ENCODE data around the gene FGFBP2.

Gene FGFBP2

GRCh38 chr4:15963001-15963451 is at the start of gene FGFBP2:
TSS of gene FGFBP2 (minus strand) at chr4:15963175. CDS start at chr4:15963129, 46 bp downstream.
- TF ChIP-seq, protein P1, sequence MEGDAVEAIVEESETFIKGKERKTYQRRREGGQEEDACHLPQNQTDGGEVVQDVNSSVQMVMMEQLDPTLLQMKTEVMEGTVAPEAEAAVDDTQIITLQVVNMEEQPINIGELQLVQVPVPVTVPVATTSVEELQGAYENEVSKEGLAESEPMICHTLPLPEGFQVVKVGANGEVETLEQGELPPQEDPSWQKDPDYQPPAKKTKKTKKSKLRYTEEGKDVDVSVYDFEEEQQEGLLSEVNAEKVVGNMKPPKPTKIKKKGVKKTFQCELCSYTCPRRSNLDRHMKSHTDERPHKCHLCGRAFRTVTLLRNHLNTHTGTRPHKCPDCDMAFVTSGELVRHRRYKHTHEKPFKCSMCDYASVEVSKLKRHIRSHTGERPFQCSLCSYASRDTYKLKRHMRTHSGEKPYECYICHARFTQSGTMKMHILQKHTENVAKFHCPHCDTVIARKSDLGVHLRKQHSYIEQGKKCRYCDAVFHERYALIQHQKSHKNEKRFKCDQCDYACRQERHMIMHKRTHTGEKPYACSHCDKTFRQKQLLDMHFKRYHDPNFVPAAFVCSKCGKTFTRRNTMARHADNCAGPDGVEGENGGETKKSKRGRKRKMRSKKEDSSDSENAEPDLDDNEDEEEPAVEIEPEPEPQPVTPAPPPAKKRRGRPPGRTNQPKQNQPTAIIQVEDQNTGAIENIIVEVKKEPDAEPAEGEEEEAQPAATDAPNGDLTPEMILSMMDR (conservative IDR thresholded peaks at IDR 0.05; ENCODE audit: control insufficient read depth, insufficient read depth, low read depth, low read length), result peak; percentile 52
- H3K4me3 ChIP-seq (ENCODE audit: control insufficient read depth, low read depth, low read length), result no peak within 1 kb of the TSS
- DNase-seq (ENCODE audit: low read depth), result peak; percentile 49

GRCh38 chr4:16011173-16011572 is 48.2 kb upstream of the FGFBP2 start:
- no peak for DNase-seq (ENCODE audit: low read depth)
- H3K4me3 ChIP-seq (ENCODE audit: control insufficient read depth, low read depth, low read length), result no peak overlapping the region
- TF ChIP-seq, protein P1 (conservative IDR thresholded peaks at IDR 0.05; ENCODE audit: control insufficient read depth, insufficient read depth, low read depth, low read length), result no peak

- no peak overlapping the region for H3K4me3 ChIP-seq (ENCODE audit: control insufficient read depth, low read depth, low read length)
- DNase-seq (ENCODE audit: low read depth), result no peak
- TF ChIP-seq, protein P1 (conservative IDR thresholded peaks at IDR 0.05; ENCODE audit: control insufficient read depth, insufficient read depth, low read depth, low read length), result no peak
Measured at GRCh38 chr4:16009153-16009552, 46.2 kb upstream of the FGFBP2 start.

- no peak for DNase-seq (ENCODE audit: low read depth)
- H3K4me3 ChIP-seq (ENCODE audit: control insufficient read depth, low read depth, low read length), result no peak overlapping the region
- TF ChIP-seq, protein P1 (conservative IDR thresholded peaks at IDR 0.05; ENCODE audit: control insufficient read depth, insufficient read depth, low read depth, low read length), result no peak
Measured at GRCh38 chr4:16007471-16008095, 44.6 kb upstream of the FGFBP2 start.

DNA sequence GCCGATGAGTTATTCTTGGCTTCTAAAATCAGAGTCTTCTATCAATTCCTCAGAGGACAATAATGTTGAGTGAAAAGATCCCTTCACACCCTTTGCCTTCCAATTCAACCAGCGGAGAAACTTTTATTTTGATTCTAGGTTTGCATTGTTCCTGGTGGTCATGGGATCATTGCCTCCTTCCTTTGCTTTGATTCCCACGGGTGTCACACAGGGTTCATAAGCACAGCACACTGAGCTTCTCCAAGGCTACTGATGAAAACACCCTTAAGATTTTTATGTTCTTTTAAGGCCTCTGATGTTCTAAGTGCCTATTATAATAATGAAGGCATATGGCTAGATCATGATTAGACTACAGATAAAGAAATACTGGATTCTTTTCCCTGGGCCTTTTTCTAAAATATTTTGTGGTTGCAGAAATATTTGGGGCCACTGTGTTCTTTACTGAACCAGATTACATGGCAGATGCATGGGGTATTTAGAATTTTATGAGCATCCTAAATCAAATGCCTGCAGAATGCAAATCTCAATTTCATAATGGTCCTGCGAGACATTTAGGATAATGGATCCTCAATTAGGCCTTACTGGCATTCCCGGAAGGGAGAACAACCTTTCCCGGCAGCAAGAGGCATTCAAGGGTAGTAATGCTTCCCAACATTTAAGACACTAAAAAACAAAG is 43.9 kb upstream of the FGFBP2 start:
- TF ChIP-seq, protein P1 (conservative IDR thresholded peaks at IDR 0.05; ENCODE audit: control insufficient read depth, insufficient read depth, low read depth, low read length), result no peak
- no peak overlapping the region for H3K4me3 ChIP-seq (ENCODE audit: control insufficient read depth, low read depth, low read length)
- no peak for DNase-seq (ENCODE audit: low read depth)

GRCh38 chr4:16005676-16006075 is 42.7 kb upstream of the FGFBP2 start:
- H3K4me3 ChIP-seq (ENCODE audit: control insufficient read depth, low read depth, low read length), result no peak overlapping the region
- TF ChIP-seq, protein P1 (conservative IDR thresholded peaks at IDR 0.05; ENCODE audit: control insufficient read depth, insufficient read depth, low read depth, low read length), result no peak
- DNase-seq (ENCODE audit: low read depth), result no peak

Measured in fibroblast of mammary gland (primary cell).